Endothelial cell of umbilical vein (primary cell): ENCODE data around the gene BACH2. TPM values are rescaled to one million over a fixed set of nuclear protein-coding genes. Genes with fewer than 3 reads are reported as not detected.

ENCODE experiments used
- BruUV-seq: library from RNA; stranded (reverse); fragments of 400-500 nt; replicated peaks from 2 replicates; lab custom pipeline; 2021; lab: Mats Ljungman, UMichigan
- CTCF ChIA-PET: fragments of 300-600, 350-600 bp; sonication (Branson Sonifier 250); formaldehyde crosslinking; loops from one replicate; lab custom pipeline; 2021; ENCODE audit warnings: antibody characterized with exemption, inconsistent platforms; lab: Charles Lee
- POLR2A ChIA-PET: fragments of 300-600, 350-600 bp; sonication (Branson Sonifier 250); formaldehyde crosslinking; loops from one replicate; lab custom pipeline; 2021; ENCODE audit warnings: antibody characterized with exemption, inconsistent platforms; lab: Charles Lee
- DNase-seq: peaks from one replicate; pipeline ENCODE4 v3.0.0-alpha.2; 2011; ENCODE audit warnings: low read depth, low spot score
- FAIRE-seq: peaks from 2 replicates; lab custom pipeline; 2011; peaks lifted over from hg19 to GRCh38; lab: Jason Lieb, UNC
- H2AFZ ChIP-seq: 2 replicates; pipeline ENCODE4 v1.6.0; 2012; ENCODE audit warnings: low read depth, low read length, control low read depth, inconsistent platforms
- H3K27ac ChIP-seq: 2 replicates; pipeline ENCODE4 v1.5.1; 2011; ENCODE audit warnings: low read depth, mild to moderate bottlenecking, control low read depth, low read length, moderate library complexity; ENCODE audit not compliant: insufficient read depth
- H3K27me3 ChIP-seq, 2 experiments: 2 replicates each; pipeline versions ENCODE4 v1.6.0 to v1.6.1; 2011; ENCODE audit warnings: low read length in 2 of 2, mixed read lengths in 1 of 2; ENCODE audit not compliant: control insufficient read depth in 2 of 2, insufficient read depth in 2 of 2
- H3K36me3 ChIP-seq, 2 experiments: 2 replicates in 1 of 2; 3 replicates in 1 of 2; pipeline ENCODE4 v1.5.1; 2011; ENCODE audit warnings: low read length in 2 of 2, mild to moderate bottlenecking in 1 of 2, moderate library complexity in 1 of 2; ENCODE audit not compliant: control insufficient read depth in 2 of 2, insufficient read depth in 2 of 2; ENCODE audit errors: extremely low read depth in 1 of 2
- H3K4me1 ChIP-seq: 3 replicates; pipeline ENCODE4 v1.5.1; 2011; ENCODE audit warnings: mild to moderate bottlenecking, low read length; ENCODE audit not compliant: control insufficient read depth, insufficient read depth; ENCODE audit errors: extremely low read depth
- H3K4me2 ChIP-seq: 2 replicates; pipeline ENCODE4 v1.6.1; 2011; ENCODE audit warnings: low read length, control low read depth, mixed read lengths; ENCODE audit not compliant: insufficient read depth
- H3K4me3 ChIP-seq, 3 experiments: fragments of 200-600 bp in 1 of 3; sonication (generic), shearing (Covaris generic) in 1 of 3; replicated peaks in 1 of 3; 2 replicates each; pipeline ENCODE4 v1.5.1; 2011 to 2016; ENCODE audit warnings: control low read depth in 3 of 3, low read length in 3 of 3, mild to moderate bottlenecking in 2 of 3, inconsistent platforms in 1 of 3, low read depth in 1 of 3, moderate library complexity in 1 of 3; ENCODE audit not compliant: insufficient read depth in 1 of 3
- H3K79me2 ChIP-seq: 2 replicates; pipeline ENCODE4 v1.6.0; 2012; ENCODE audit warnings: low read length, inconsistent platforms; ENCODE audit not compliant: control insufficient read depth, insufficient read depth
- H3K9ac ChIP-seq: replicated peaks from 2 replicates; pipeline ENCODE3; 2011; ENCODE audit warnings: low read length, control low read depth; ENCODE audit not compliant: insufficient read depth; ENCODE audit errors: extremely low read depth
- H3K9me1 ChIP-seq: replicated peaks from 3 replicates; pipeline ENCODE4 v1.6.0; 2011; ENCODE audit warnings: mild to moderate bottlenecking, low read length; ENCODE audit not compliant: control insufficient read depth, insufficient read depth; ENCODE audit errors: extremely low read depth
- H3K9me3 ChIP-seq: replicated peaks from 2 replicates; pipeline ENCODE4 v1.5.1; 2012; ENCODE audit warnings: low read length, inconsistent platforms; ENCODE audit not compliant: control insufficient read depth, insufficient read depth
- H4K20me1 ChIP-seq: replicated peaks from 2 replicates; pipeline ENCODE3; 2011; ENCODE audit warnings: mild to moderate bottlenecking, low read length; ENCODE audit not compliant: control insufficient read depth, insufficient read depth; ENCODE audit errors: extremely low read depth
- EZH2 ChIP-seq: IDR thresholded peaks from 2 replicates; pipeline ENCODE4 v1.6.1; 2012; ENCODE audit warnings: borderline replicate concordance, low read depth, mild to moderate bottlenecking, moderate library complexity, low read length, inconsistent platforms; ENCODE audit not compliant: severe bottlenecking
- FOS ChIP-seq: IDR thresholded peaks from 2 replicates; pipeline ENCODE4 v1.6.1; 2011; ENCODE audit warnings: mild to moderate bottlenecking, low read length, moderate library complexity, borderline replicate concordance; ENCODE audit not compliant: insufficient read depth
- GATA2 ChIP-seq: IDR thresholded peaks from 2 replicates; pipeline ENCODE4 v1.7.0; 2011; ENCODE audit warnings: low read depth, mild to moderate bottlenecking, moderate library complexity, mixed read lengths, low read length; ENCODE audit not compliant: insufficient read length, insufficient read depth
- JUN ChIP-seq: IDR thresholded peaks from 2 replicates; pipeline ENCODE4 v1.6.1; 2011; ENCODE audit warnings: borderline replicate concordance, low read depth; ENCODE audit not compliant: insufficient read length, insufficient read depth
- MYC ChIP-seq: IDR thresholded peaks from one replicate; pipeline ENCODE4 v1.6.1; 2011; ENCODE audit warnings: mild to moderate bottlenecking, low read depth, low read length
- POLR2A ChIP-seq: IDR thresholded peaks from 2 replicates; pipeline ENCODE4 v1.6.1; 2012; ENCODE audit warnings: low read depth, mild to moderate bottlenecking, control low read depth, low read length
- POLR2AphosphoS5 ChIP-seq: IDR thresholded peaks from 2 replicates; pipeline ENCODE4 v1.6.1; 2012; ENCODE audit warnings: low read depth, mild to moderate bottlenecking, control low read depth, low read length, moderate library complexity; ENCODE audit not compliant: insufficient read depth
- dilution Hi-C: fragments of 300-500 bp; cut with MboI; formaldehyde crosslinking; loops from one replicate; pipeline ENCODE4 v1.15.0; 2019; ENCODE audit warnings: low sequenced_read_pairs; ENCODE audit not compliant: extremely low pct_ligation_motif_present
- intact Hi-C: fragments of 100-400 bp; cut with micrococcal nuclease; formaldehyde crosslinking; loops from one replicate; pipeline ENCODE4 v1.10.0; 2022
- polyA plus RNA-seq, 4 experiments: library from polyadenylated mRNA; depleted of rRNA in 3 of 4; stranded (reverse) in 3 of 4; unstranded in 1 of 4; fragments of >200 nt; gene quantifications; 2 replicates each; pipeline versions ENCODE4 v1.2.1 to v1.2.3, GENCODE V29; 2011 to 2012; ENCODE audit warnings: missing spikeins in 1 of 4
- total RNA-seq: library from RNA; stranded (reverse); gene quantifications from 2 replicates; pipeline ENCODE4 v1.2.3, GENCODE V29; 2021
- TF ChIP-seq, protein P1 (sequence below): IDR thresholded peaks from 2 replicates; pipeline ENCODE4 v1.6.1; 2011; ENCODE audit not compliant: insufficient read depth, insufficient read length
- TF ChIP-seq, protein P2 (sequence below), 2 donors: IDR thresholded peaks; 1 replicate in 1 of 2; 2 replicates in 1 of 2; pipeline ENCODE4 v1.5.1; 2011; ENCODE audit warnings: low read length in 2 of 2, mild to moderate bottlenecking in 2 of 2, moderate library complexity in 2 of 2, control low read depth in 1 of 2, inconsistent platforms in 1 of 2, low read depth in 1 of 2; ENCODE audit not compliant: insufficient read depth in 1 of 2; ENCODE audit errors: extremely low read depth in 1 of 2

Gene BACH2
- total and polyA plus RNA-seq, 2 donors (not counting 3 experiments of a cell fraction or from before 2014, with no cell fraction given): 1.7 to 5.6 TPM

DNA sequence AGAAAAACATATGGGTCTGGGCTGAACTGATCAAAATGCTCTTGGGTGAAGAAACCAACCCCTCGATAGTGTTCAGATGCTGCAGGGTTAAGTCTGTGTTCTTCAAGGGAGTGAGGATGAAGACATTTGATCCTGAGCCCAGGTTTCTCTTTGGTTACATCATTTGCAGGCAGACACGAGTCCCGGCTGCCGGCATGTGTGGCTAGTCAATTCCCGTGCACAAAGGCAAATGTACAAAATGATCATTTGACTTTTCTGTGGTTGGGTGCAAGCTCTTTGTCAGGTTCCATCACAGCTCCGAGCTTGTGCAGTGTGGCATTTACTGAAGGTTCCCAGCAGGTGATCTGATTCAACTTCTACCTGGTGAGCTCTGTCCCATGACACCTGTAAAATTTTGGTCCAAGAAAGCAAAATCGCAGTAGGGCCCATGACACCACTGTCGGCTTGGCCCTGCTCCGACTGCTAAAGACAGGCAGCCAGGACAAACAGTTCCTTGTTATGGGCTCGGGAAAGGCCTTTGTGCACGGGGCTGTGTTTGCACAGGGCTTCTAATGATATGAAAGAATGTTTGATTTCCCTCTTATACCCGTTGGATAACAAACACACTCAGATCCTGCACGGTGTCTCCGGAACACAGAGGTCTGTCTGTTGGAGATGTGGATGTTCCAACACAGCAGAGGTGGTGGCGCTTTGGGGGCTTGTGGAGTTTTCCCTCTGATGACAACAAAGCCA is 355.4 kb downstream of the BACH2 start:
- Histone ChIP-seq H3K27ac (no peak overlapping the region), H4K20me1 (no peaks in the 10 kb centered on the region), H3K9ac (no peak overlapping the region), H3K9me1 (no peaks in the 10 kb centered on the region), H3K36me3 (no peaks in the 10 kb centered on the region), H3K4me1 (no peaks in the 10 kb centered on the region), H3K9me3 (no peaks in the 10 kb centered on the region), H3K4me3 (no peak overlapping the region), H3K4me2 (no peak overlapping the region), H3K27me3 (peaks cover 0 to 10% of the 10 kb centered on the region in 2 experiments), H2AFZ (no peak overlapping the region), H3K79me2 (no peaks in the 10 kb centered on the region)
- intact Hi-C loops: loop anchor here (2.0 to 10.0 kb wide), 4 partner anchors 106 to 1000 kb away; partner anchors contain the start of gene BACH2
- DNase-seq (no peak), FAIRE-seq (peak; percentile 4)
- CTCF ChIA-PET: interaction anchor here (0.5 to 4.8 kb wide), 94 partner anchors 8 to 746 kb away, joined by 3 to 269 read pairs (median 5); partner anchors contain the start of genes BACH2 and MDN1
- dilution Hi-C loops: no loop called here
- TF ChIP-seq MYC (no peak), FOS (no peak), POLR2A (no peak), JUN (no peak), EZH2 (no peak), POLR2AphosphoS5 (no peak), GATA2 (no peak)
- TF ChIP-seq, protein P1, sequence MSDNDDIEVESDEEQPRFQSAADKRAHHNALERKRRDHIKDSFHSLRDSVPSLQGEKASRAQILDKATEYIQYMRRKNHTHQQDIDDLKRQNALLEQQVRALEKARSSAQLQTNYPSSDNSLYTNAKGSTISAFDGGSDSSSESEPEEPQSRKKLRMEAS: no peak
- TF ChIP-seq, protein P2, sequence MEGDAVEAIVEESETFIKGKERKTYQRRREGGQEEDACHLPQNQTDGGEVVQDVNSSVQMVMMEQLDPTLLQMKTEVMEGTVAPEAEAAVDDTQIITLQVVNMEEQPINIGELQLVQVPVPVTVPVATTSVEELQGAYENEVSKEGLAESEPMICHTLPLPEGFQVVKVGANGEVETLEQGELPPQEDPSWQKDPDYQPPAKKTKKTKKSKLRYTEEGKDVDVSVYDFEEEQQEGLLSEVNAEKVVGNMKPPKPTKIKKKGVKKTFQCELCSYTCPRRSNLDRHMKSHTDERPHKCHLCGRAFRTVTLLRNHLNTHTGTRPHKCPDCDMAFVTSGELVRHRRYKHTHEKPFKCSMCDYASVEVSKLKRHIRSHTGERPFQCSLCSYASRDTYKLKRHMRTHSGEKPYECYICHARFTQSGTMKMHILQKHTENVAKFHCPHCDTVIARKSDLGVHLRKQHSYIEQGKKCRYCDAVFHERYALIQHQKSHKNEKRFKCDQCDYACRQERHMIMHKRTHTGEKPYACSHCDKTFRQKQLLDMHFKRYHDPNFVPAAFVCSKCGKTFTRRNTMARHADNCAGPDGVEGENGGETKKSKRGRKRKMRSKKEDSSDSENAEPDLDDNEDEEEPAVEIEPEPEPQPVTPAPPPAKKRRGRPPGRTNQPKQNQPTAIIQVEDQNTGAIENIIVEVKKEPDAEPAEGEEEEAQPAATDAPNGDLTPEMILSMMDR (IDR thresholded peaks at IDR 0.05; ENCODE audit: extremely low read depth in 1 of 2, insufficient read depth in 1 of 2, low read depth in 1 of 2, low read length in 2 of 2): no peak
- POLR2A ChIA-PET: interaction anchor here (1.0 kb wide), 1 partner anchor 538 kb away, joined by 3 read pairs; no protein-coding TSS in a partner anchor
- BruUV-seq: no TSS peak
